H1 (cell line): ENCODE measurements around the gene PDK2. TPM values are rescaled to one million over a fixed set of nuclear protein-coding genes. Genes with fewer than 3 reads are reported as not detected.
A peak's percentile ranks its signal among the peaks of the same experiment; 100 is the strongest.

ENCODE experiments used
- CTCF ChIA-PET: fragments of 300-600 bp; sonication (Branson Sonifier 250); formaldehyde crosslinking; loops from one replicate; lab custom pipeline; 2021; ENCODE audit not compliant: partially characterized antibody; lab: Charles Lee
- POLR2A ChIA-PET: fragments of 300-600 bp; sonication (Branson Sonifier 250); formaldehyde crosslinking; loops from one replicate; lab custom pipeline; 2021; ENCODE audit warnings: inconsistent platforms; ENCODE audit not compliant: partially characterized antibody; lab: Charles Lee
- DNase-seq, 2 experiments: peaks; one replicate each; pipeline versions ENCODE4 v3.0.0 to v3.0.0-alpha.2; 2010 to 2022; ENCODE audit warnings: low spot score in 2 of 2, low read depth in 1 of 2, mixed read lengths in 1 of 2
- FAIRE-seq: peaks from 2 replicates; lab custom pipeline; 2011; peaks lifted over from hg19 to GRCh38; lab: Jason Lieb, UNC
- H2AFZ ChIP-seq: 2 replicates; pipeline ENCODE4 v1.8.1; 2012; ENCODE audit warnings: low read length, inconsistent platforms
- H2AK5ac ChIP-seq: 2 replicates; pipeline ENCODE4 v1.6.1; 2013; ENCODE audit warnings: low read depth, low read length
- H2BK120ac ChIP-seq: replicated peaks from 2 replicates; pipeline ENCODE3; 2013; ENCODE audit warnings: low read depth, low read length, inconsistent platforms
- H2BK12ac ChIP-seq: 2 replicates; pipeline ENCODE4 v1.6.1; 2013; ENCODE audit warnings: low read depth, low read length
- H2BK15ac ChIP-seq: 2 replicates; pipeline ENCODE4 v1.6.1; 2013; ENCODE audit warnings: low read length
- H2BK20ac ChIP-seq: 2 replicates; pipeline ENCODE4 v1.6.1; 2013; ENCODE audit warnings: low read length
- H2BK5ac ChIP-seq: 2 replicates; pipeline ENCODE4 v1.6.1; 2013; ENCODE audit warnings: low read depth, low read length
- H3K14ac ChIP-seq: 2 replicates; pipeline ENCODE4 v1.6.1; 2013; ENCODE audit warnings: inconsistent platforms; ENCODE audit not compliant: insufficient read length
- H3K18ac ChIP-seq: 2 replicates; pipeline ENCODE4 v1.6.1; 2013; ENCODE audit warnings: low read length; ENCODE audit errors: extremely low read depth
- H3K23ac ChIP-seq: 2 replicates; pipeline ENCODE4 v1.6.1; 2013; ENCODE audit warnings: inconsistent platforms; ENCODE audit not compliant: insufficient read length
- H3K23me2 ChIP-seq: 2 replicates; pipeline ENCODE4 v1.6.1; 2013; ENCODE audit warnings: low read depth, low read length
- H3K27ac ChIP-seq: 2 replicates; pipeline ENCODE4 v1.6.1; 2011; ENCODE audit warnings: low read depth, low read length, inconsistent platforms
- H3K27me3 ChIP-seq, 4 experiments: replicated peaks in 1 of 4; 1 replicate in 1 of 4; 2 replicates in 3 of 4; pipeline versions ENCODE4 v1.6.1 to v1.8.1; 2011 to 2013; ENCODE audit warnings: low read length in 3 of 4, mild to moderate bottlenecking in 3 of 4, inconsistent platforms in 2 of 4, mixed read lengths in 2 of 4, moderate library complexity in 1 of 4; ENCODE audit not compliant: control insufficient read depth in 3 of 4, insufficient read depth in 3 of 4; ENCODE audit errors: extremely low read depth in 1 of 4
- H3K36me3 ChIP-seq, 4 experiments: 2 replicates each; pipeline versions ENCODE4 v1.6.1 to v1.8.1; 2011 to 2013; ENCODE audit warnings: mild to moderate bottlenecking in 4 of 4, low read length in 3 of 4, moderate library complexity in 2 of 4, control low read depth in 1 of 4, inconsistent platforms in 1 of 4; ENCODE audit not compliant: insufficient read depth in 4 of 4, control insufficient read depth in 2 of 4
- H3K4ac ChIP-seq: replicated peaks from 2 replicates; pipeline ENCODE3; 2013; ENCODE audit warnings: low read length, low read depth, mixed read lengths, inconsistent platforms; ENCODE audit not compliant: insufficient read length
- H3K4me1 ChIP-seq, 4 experiments: replicated peaks in 1 of 4; 1 replicate in 1 of 4; 2 replicates in 3 of 4; pipeline versions ENCODE4 v1.6.1 to v1.8.1; 2011 to 2013; ENCODE audit warnings: low read length in 3 of 4, inconsistent platforms in 2 of 4, mixed read lengths in 1 of 4; ENCODE audit not compliant: insufficient read depth in 4 of 4, control insufficient read depth in 3 of 4
- H3K4me2 ChIP-seq, 2 experiments: 2 replicates each; pipeline versions ENCODE4 v1.6.1 to v1.8.1; 2011 to 2013; ENCODE audit warnings: low read depth in 2 of 2, low read length in 2 of 2, control low read depth in 1 of 2, inconsistent platforms in 1 of 2, mild to moderate bottlenecking in 1 of 2; ENCODE audit not compliant: insufficient read depth in 1 of 2
- H3K4me3 ChIP-seq, 4 experiments: fragments of 200-600, 300-600 bp in 1 of 4; sonication (generic), shearing (Covaris generic), sonication (Bioruptor Twin) in 1 of 4; 2 replicates each; pipeline versions ENCODE4 v1.5.1 to v1.8.1; 2011 to 2016; ENCODE audit warnings: low read length in 4 of 4, low read depth in 3 of 4, control low read depth in 2 of 4, inconsistent platforms in 2 of 4, mild to moderate bottlenecking in 2 of 4, mixed read lengths in 1 of 4, moderate library complexity in 1 of 4; ENCODE audit not compliant: insufficient read depth in 2 of 4; ENCODE audit errors: extremely low read depth in 1 of 4
- H3K56ac ChIP-seq: replicated peaks from 2 replicates; pipeline ENCODE3; 2013; ENCODE audit warnings: low read depth, mild to moderate bottlenecking, mixed read lengths, low read length, inconsistent platforms; ENCODE audit not compliant: insufficient read length
- H3K79me1 ChIP-seq: 2 replicates; pipeline ENCODE4 v1.6.1; 2013; ENCODE audit warnings: low read depth, low read length, control low read depth
- H3K79me2 ChIP-seq, 2 experiments: 2 replicates each; pipeline versions ENCODE4 v1.6.1 to v1.8.1; 2012 to 2013; ENCODE audit warnings: low read length in 2 of 2, mild to moderate bottlenecking in 2 of 2, inconsistent platforms in 1 of 2; ENCODE audit not compliant: insufficient read depth in 2 of 2, control insufficient read depth in 1 of 2
- H3K9ac ChIP-seq, 4 experiments: replicated peaks in 1 of 4; 1 replicate in 1 of 4; 2 replicates in 3 of 4; pipeline versions ENCODE4 v1.6.1 to v1.8.1; 2011 to 2013; ENCODE audit warnings: low read depth in 3 of 4, low read length in 3 of 4, control low read depth in 2 of 4, mild to moderate bottlenecking in 2 of 4, moderate library complexity in 2 of 4, inconsistent platforms in 1 of 4; ENCODE audit errors: extremely low read depth in 1 of 4
- H3K9me3 ChIP-seq, 2 experiments: 2 replicates each; pipeline versions ENCODE4 v1.6.1 to v1.8.1; 2012 to 2013; ENCODE audit warnings: mild to moderate bottlenecking in 2 of 2, moderate library complexity in 2 of 2, control low read depth in 1 of 2, inconsistent platforms in 1 of 2, low read depth in 1 of 2, low read length in 1 of 2, mixed read lengths in 1 of 2; ENCODE audit not compliant: insufficient read depth in 2 of 2
- H4K20me1 ChIP-seq, 2 experiments: replicated peaks in 1 of 2; 2 replicates each; pipeline versions ENCODE3 to v1.8.1; 2011 to 2013; ENCODE audit warnings: inconsistent platforms in 2 of 2, low read length in 2 of 2, mild to moderate bottlenecking in 1 of 2; ENCODE audit not compliant: insufficient read depth in 2 of 2, control insufficient read depth in 1 of 2
- H4K5ac ChIP-seq: 2 replicates; pipeline ENCODE4 v1.6.1; 2013; ENCODE audit warnings: low read length, low read depth, mixed read lengths, inconsistent platforms; ENCODE audit not compliant: insufficient read length
- H4K8ac ChIP-seq: 2 replicates; pipeline ENCODE4 v1.8.0; 2013; ENCODE audit warnings: mild to moderate bottlenecking, moderate library complexity, low read length, inconsistent platforms; ENCODE audit not compliant: insufficient read depth; ENCODE audit errors: extremely low read depth
- H4K91ac ChIP-seq: replicated peaks from 2 replicates; pipeline ENCODE3; 2013; ENCODE audit warnings: low read length, mixed read lengths, inconsistent platforms; ENCODE audit not compliant: insufficient read length
- ASH2L ChIP-seq: fragments of 200-600, 300-600 bp; sonication (generic); IDR thresholded peaks from one replicate; pipeline ENCODE4 v1.7.1; 2017; ENCODE audit warnings: low read length
- ATF3 ChIP-seq: IDR thresholded peaks from 2 replicates; pipeline ENCODE4 v1.6.1; 2011; ENCODE audit warnings: low read depth, mild to moderate bottlenecking, low read length; ENCODE audit not compliant: insufficient read depth
- HDAC6 ChIP-seq: IDR thresholded peaks from one replicate; pipeline ENCODE4 v1.7.1; 2012; ENCODE audit warnings: low read depth, mild to moderate bottlenecking, inconsistent platforms, low read length, moderate library complexity
- NRF1 ChIP-seq: IDR thresholded peaks from 2 replicates; pipeline ENCODE4 v1.6.1; 2011; ENCODE audit warnings: mild to moderate bottlenecking, low read depth, low read length, improper control_type of control experiment
- SP1 ChIP-seq: IDR thresholded peaks from 2 replicates; pipeline ENCODE4 v1.6.1; 2011; ENCODE audit warnings: low read depth, low read length
- SRF ChIP-seq: IDR thresholded peaks from 2 replicates; pipeline ENCODE4 v1.6.1; 2011; ENCODE audit warnings: mild to moderate bottlenecking, low read depth, low read length, moderate library complexity
- YY1 ChIP-seq: IDR thresholded peaks from 2 replicates; pipeline ENCODE4 v1.6.1; 2011; ENCODE audit warnings: low read depth, mild to moderate bottlenecking, low read length
- WGBS, 2 experiments: shearing (Covaris generic) in 1 of 2; methylation state at CpG; one replicate each; pipeline versions ENCODE4 v1.1.6 to v1.1.7; 2013 to 2015; ENCODE audit warnings: low lambda C conversion rate in 2 of 2, mixed read lengths in 2 of 2, inconsistent platforms in 1 of 2, low coverage in 1 of 2, missing lambda C conversion rate in 1 of 2; ENCODE audit not compliant: insufficient replicate concordance in 2 of 2, insufficient coverage in 1 of 2, insufficient read length in 1 of 2; ENCODE audit errors: extremely low coverage in 1 of 2, missing lambda C conversion rate in 1 of 2; 5-methylcytosine and 5-hydroxymethylcytosine counted together
- polyA plus RNA-seq, 7 experiments: library from polyadenylated mRNA; depleted of rRNA in 3 of 7; stranded (reverse) in 5 of 7; unstranded in 2 of 7; fragments of >200 nt in 5 of 7; fragments of 200-250 nt in 2 of 7; gene quantifications; 1 replicate in 5 of 7; 2 replicates in 1 of 7; 4 replicates in 1 of 7; pipeline versions ENCODE4 v1.2.1 to v1.2.3, GENCODE V29; 2011 to 2013; ENCODE audit warnings: missing spikeins in 2 of 7, mixed read lengths in 2 of 7
- total RNA-seq: library from RNA; stranded (reverse); fragmentation: NEBNext Ultra II Directional; extraction: Animal tissue kit (Norgen Biotek cat#: 25700); gene quantifications from 2 replicates; pipeline ENCODE4 v1.2.1, GENCODE V29; 2021

Gene PDK2
- total and polyA plus RNA-seq, 2 of the 8 experiments (the other 6 are each of a cell fraction or from before 2014, with no cell fraction given) = 18.3 to 121 TPM

- no peak overlapping the region for H2AK5ac ChIP-seq
- H4K5ac ChIP-seq = no peak overlapping the region
- DNase-seq (no peak), FAIRE-seq (no peak)
- H2BK12ac ChIP-seq = peak overlapping the region; percentile 82; the same call in 1 of the 2 replicates
- no peak overlapping the region for H3K4me2 ChIP-seq
- no peak overlapping the region for H2BK15ac ChIP-seq
- H3K56ac ChIP-seq = no peak overlapping the region
- CTCF ChIA-PET = no interaction called here
- H2BK20ac ChIP-seq = 0 out of 2 replicates have a peak overlapping the region, but pooled peaks have one; percentile 13
- no peaks in the 10 kb centered on the region for H4K20me1 ChIP-seq
- no peak overlapping the region for H2AFZ ChIP-seq
- no peak overlapping the region for H3K14ac ChIP-seq
- no peaks in the 10 kb centered on the region for H3K9me3 ChIP-seq
- H3K79me2 ChIP-seq = no peaks in the 10 kb centered on the region
- no peak overlapping the region for H3K23ac ChIP-seq
- H3K27me3 ChIP-seq = no peaks in the 10 kb centered on the region
- H3K27ac ChIP-seq = no peak overlapping the region
- WGBS, 2 experiments = 93% methylated on average over 12 of the region's 12 CpGs; no CpG with 5 or more reads in 1 of the 2 experiments
- no peak overlapping the region for H3K9ac ChIP-seq
- no peak overlapping the region for H3K4ac ChIP-seq
- H3K4me3 ChIP-seq = no peak overlapping the region
- peak overlapping the region; percentile 63; the same call in 1 of the 2 replicates for H2BK5ac ChIP-seq
- peak overlapping the region; percentile 63 for H4K91ac ChIP-seq
- H3K18ac ChIP-seq = no peak overlapping the region
- no peak overlapping the region for H4K8ac ChIP-seq
- H2BK120ac ChIP-seq = no peak overlapping the region
- no peaks in the 10 kb centered on the region for H3K79me1 ChIP-seq
- POLR2A ChIA-PET = no interaction called here
- no peaks in the 10 kb centered on the region for H3K36me3 ChIP-seq
- peaks cover 4% of the 10 kb centered on the region for H3K23me2 ChIP-seq
- peaks cover 9 to 19% (median 15%) of the 10 kb centered on the region in 4 experiments for H3K4me1 ChIP-seq
- TF ChIP-seq ATF3 = no peak
- TF ChIP-seq NRF1 = no peak
- TF ChIP-seq SRF = no peak
- no peak for TF ChIP-seq HDAC6
- no peak for TF ChIP-seq YY1
- no peak for TF ChIP-seq ASH2L
- no peak for TF ChIP-seq SP1
These were observed 44.6 kb upstream of the PDK2 start for GRCh38 chr17:50050431-50051032.
